Measurements from ENCODE around the gene BCKDHA. TPM values are rescaled to one million over a fixed set of nuclear protein-coding genes. Genes with fewer than 3 reads are reported as not detected.

Gene BCKDHA
- total and polyA plus RNA-seq, 2 donors (not counting 3 experiments of a cell fraction or from before 2014, with no cell fraction given) = 16.5 to 50.4 TPM

DNA sequence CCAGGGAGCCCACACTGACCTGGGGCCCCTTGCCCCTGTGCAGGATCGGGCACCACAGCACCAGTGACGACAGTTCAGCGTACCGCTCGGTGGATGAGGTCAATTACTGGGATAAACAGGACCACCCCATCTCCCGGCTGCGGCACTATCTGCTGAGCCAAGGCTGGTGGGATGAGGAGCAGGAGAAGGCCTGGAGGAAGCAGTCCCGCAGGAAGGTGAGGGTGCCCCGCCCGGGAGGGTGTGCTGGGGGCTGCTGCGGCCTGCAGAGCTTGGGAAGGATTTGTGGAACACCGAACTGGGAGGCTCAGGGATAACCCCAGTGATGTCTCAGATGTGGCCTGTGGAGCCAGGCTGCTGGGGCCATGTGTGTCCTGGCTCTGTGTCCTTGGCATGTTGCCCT lies 25.3 kb downstream of the BCKDHA start:
- Histone ChIP-seq H3K27me3 (ENCODE audit: control insufficient read depth in 2 of 2, insufficient read depth in 2 of 2, low read length in 2 of 2) (no peaks in the 10 kb centered on the region), H4K20me1 (replicated peaks; ENCODE audit: control insufficient read depth, extremely low read depth, insufficient read depth, low read length) (no peaks in the 10 kb centered on the region), H3K27ac (ENCODE audit: insufficient read depth, low read depth, low read length) (no peak overlapping the region), H3K4me1 (ENCODE audit: control insufficient read depth, extremely low read depth, insufficient read depth, low read length) (peaks cover 13% of the 10 kb centered on the region), H3K9ac (replicated peaks; ENCODE audit: extremely low read depth, insufficient read depth, low read length) (no peak overlapping the region), H3K9me1 (replicated peaks; ENCODE audit: control insufficient read depth, extremely low read depth, insufficient read depth, low read length) (no peaks in the 10 kb centered on the region), H2AFZ (ENCODE audit: low read depth, low read length) (no peak overlapping the region), H3K4me2 (ENCODE audit: insufficient read depth, low read length) (no peak overlapping the region), H3K79me2 (ENCODE audit: control insufficient read depth, insufficient read depth, low read length) (peaks cover 5% of the 10 kb centered on the region), H3K4me3 (replicated peaks in 1 of 3; ENCODE audit: insufficient read depth in 1 of 3, low read depth in 1 of 3, low read length in 3 of 3) (no peak overlapping the region), H3K36me3 (ENCODE audit: control insufficient read depth in 2 of 2, extremely low read depth in 1 of 2, insufficient read depth in 2 of 2, low read length in 2 of 2) (peaks cover 0 to 37% of the 10 kb centered on the region in 2 experiments), H3K9me3 (replicated peaks; ENCODE audit: control insufficient read depth, insufficient read depth, low read length) (no peaks in the 10 kb centered on the region)
- dilution Hi-C loops (cut with MboI; ENCODE audit: extremely low pct_ligation_motif_present, low sequenced_read_pairs) = no loop called here
- TF ChIP-seq POLR2AphosphoS5 (IDR thresholded peaks at IDR 0.05; ENCODE audit: insufficient read depth, low read depth, low read length) = no peak
- TF ChIP-seq, protein P1, sequence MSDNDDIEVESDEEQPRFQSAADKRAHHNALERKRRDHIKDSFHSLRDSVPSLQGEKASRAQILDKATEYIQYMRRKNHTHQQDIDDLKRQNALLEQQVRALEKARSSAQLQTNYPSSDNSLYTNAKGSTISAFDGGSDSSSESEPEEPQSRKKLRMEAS (IDR thresholded peaks at IDR 0.05; ENCODE audit: insufficient read depth, insufficient read length) = no peak
- TF ChIP-seq MYC (IDR thresholded peaks at IDR 0.05; ENCODE audit: low read depth, low read length) = no peak
- no peak for TF ChIP-seq JUN (IDR thresholded peaks at IDR 0.05; ENCODE audit: borderline replicate concordance, insufficient read depth, insufficient read length, low read depth)
- no peak for TF ChIP-seq FOS (IDR thresholded peaks at IDR 0.05; ENCODE audit: borderline replicate concordance, insufficient read depth, low read length)
- no peak for TF ChIP-seq POLR2A (IDR thresholded peaks at IDR 0.05; ENCODE audit: low read depth, low read length)
- no peak for TF ChIP-seq EZH2 (IDR thresholded peaks at IDR 0.05; ENCODE audit: borderline replicate concordance, low read depth, low read length, severe bottlenecking)
- TF ChIP-seq, protein P2, sequence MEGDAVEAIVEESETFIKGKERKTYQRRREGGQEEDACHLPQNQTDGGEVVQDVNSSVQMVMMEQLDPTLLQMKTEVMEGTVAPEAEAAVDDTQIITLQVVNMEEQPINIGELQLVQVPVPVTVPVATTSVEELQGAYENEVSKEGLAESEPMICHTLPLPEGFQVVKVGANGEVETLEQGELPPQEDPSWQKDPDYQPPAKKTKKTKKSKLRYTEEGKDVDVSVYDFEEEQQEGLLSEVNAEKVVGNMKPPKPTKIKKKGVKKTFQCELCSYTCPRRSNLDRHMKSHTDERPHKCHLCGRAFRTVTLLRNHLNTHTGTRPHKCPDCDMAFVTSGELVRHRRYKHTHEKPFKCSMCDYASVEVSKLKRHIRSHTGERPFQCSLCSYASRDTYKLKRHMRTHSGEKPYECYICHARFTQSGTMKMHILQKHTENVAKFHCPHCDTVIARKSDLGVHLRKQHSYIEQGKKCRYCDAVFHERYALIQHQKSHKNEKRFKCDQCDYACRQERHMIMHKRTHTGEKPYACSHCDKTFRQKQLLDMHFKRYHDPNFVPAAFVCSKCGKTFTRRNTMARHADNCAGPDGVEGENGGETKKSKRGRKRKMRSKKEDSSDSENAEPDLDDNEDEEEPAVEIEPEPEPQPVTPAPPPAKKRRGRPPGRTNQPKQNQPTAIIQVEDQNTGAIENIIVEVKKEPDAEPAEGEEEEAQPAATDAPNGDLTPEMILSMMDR (IDR thresholded peaks at IDR 0.05; ENCODE audit: extremely low read depth in 1 of 2, insufficient read depth in 1 of 2, low read depth in 1 of 2, low read length in 2 of 2) = no peak
- no peak for TF ChIP-seq GATA2 (IDR thresholded peaks at IDR 0.05; ENCODE audit: insufficient read depth, insufficient read length, low read depth, low read length)
- ChIA-PET POLR2A (no interaction called here), CTCF (no interaction called here)
- intact Hi-C loops (cut with micrococcal nuclease) = no loop called here
- FAIRE-seq (no peak), DNase-seq (ENCODE audit: low read depth, low spot score) (no peak)
- BruUV-seq (replicated peaks) = no TSS peak

Measured in endothelial cell of umbilical vein (primary cell).